GM13977 (cell line): Measurements from ENCODE around the gene SLC25A44.

Experiments
- DNase-seq: peaks from one replicate; pipeline ENCODE4 v3.0.0; 2012; ENCODE audit warnings: low spot score
- CTCF ChIP-seq: IDR thresholded peaks from 2 replicates; pipeline ENCODE4 v1.5.1; 2012; ENCODE audit warnings: mild to moderate bottlenecking, control low read depth; ENCODE audit not compliant: insufficient read depth; ENCODE audit errors: extremely low read depth, missing control alignments
- in situ Hi-C: fragments of 300-500 bp; cut with MboI; formaldehyde crosslinking; loops from one replicate; pipeline ENCODE4 v1.12.0; 2022; ENCODE audit warnings: low sequenced_read_pairs, low pct_unique_long_range_greater_than_20kb, mixed read lengths, inconsistent platforms; ENCODE audit not compliant: unreplicated experiment

SLC25A44 gene

GRCh38 chr1:156194300-156194652 lies 372 bp downstream of the SLC25A44 start:
- no peak for DNase-seq
- in situ Hi-C loops = no loop called here
- TF ChIP-seq CTCF = no peak

- in situ Hi-C loops = no loop called here
- no peak for TF ChIP-seq CTCF
- DNase-seq = no peak
Observed at GRCh38 chr1:156195853-156196252, 1.9 kb downstream of the SLC25A44 start.

- in situ Hi-C loops = no loop called here
- no peak for DNase-seq
- TF ChIP-seq CTCF = no peak
Observed at GRCh38 chr1:156196445-156196844, 2.5 kb downstream of the SLC25A44 start.

GRCh38 chr1:156198831-156199349 lies 5.0 kb downstream of the SLC25A44 start:
- in situ Hi-C loops = no loop called here
- TF ChIP-seq CTCF = no peak
- DNase-seq = peak; percentile 56

- no peak for TF ChIP-seq CTCF
- DNase-seq = no peak
- in situ Hi-C loops = no loop called here
Observed at GRCh38 chr1:156200044-156200443, 6.1 kb downstream of the SLC25A44 start.

GRCh38 chr1:156203331-156203730 lies 9.4 kb downstream of the SLC25A44 start:
- in situ Hi-C loops = no loop called here
- no peak for DNase-seq
- no peak for TF ChIP-seq CTCF

GRCh38 chr1:156204686-156205085 lies 10.8 kb downstream of the SLC25A44 start:
- in situ Hi-C loops = no loop called here
- no peak for DNase-seq
- no peak for TF ChIP-seq CTCF
